Renal pelvis (tissue), 4 donors: Measurements from ENCODE around the gene IL15RA. TPM values are rescaled to one million over a fixed set of nuclear protein-coding genes. Genes with fewer than 3 reads are reported as not detected.
"Not testable (repeated sequence)": the region's sequence is repeated elsewhere in the genome, so short reads cannot be mapped to it uniquely, and the experiment has no call there.

Source experiments
- DNase-seq: peaks from one replicate; pipeline ENCODE4 v3.0.0-alpha.2; 2013
- polyA plus RNA-seq, 3 donors: library from polyadenylated mRNA; unstranded; fragments of 120-200 nt; gene quantifications; one replicate each; pipeline ENCODE4 v1.2.1, GENCODE V29; 2013; ENCODE audit not compliant: insufficient read length in 3 of 3

IL15RA gene
- polyA plus RNA-seq, 3 donors = 1.8 to 2.2 (median 1.9) TPM

- no peak for DNase-seq
These were observed 29.6 kb upstream of the IL15RA start for GRCh38 chr10:6006991-6007390.

- DNase-seq = no peak
These were observed 29.2 kb upstream of the IL15RA start for GRCh38 chr10:6006546-6006945.

GRCh38 chr10:6005856-6006395 lies 28.6 kb upstream of the IL15RA start:
- DNase-seq = no peak

GRCh38 chr10:6005161-6005804 lies 27.9 kb upstream of the IL15RA start:
- DNase-seq = not testable (repeated sequence)

GRCh38 chr10:6002809-6003510 lies 25.6 kb upstream of the IL15RA start:
- no peak for DNase-seq

- DNase-seq = no peak
These were observed 22.3 kb upstream of the IL15RA start for GRCh38 chr10:5999440-6000165.

- DNase-seq = no peak
These were observed 19.4 kb upstream of the IL15RA start for GRCh38 chr10:5996696-5997095.

- no peak for DNase-seq
These were observed 15.1 kb upstream of the IL15RA start for GRCh38 chr10:5992398-5992797.

- no peak for DNase-seq
These were observed 14.4 kb upstream of the IL15RA start for GRCh38 chr10:5991708-5992107.

GRCh38 chr10:5989756-5990155 lies 12.4 kb upstream of the IL15RA start:
- no peak for DNase-seq

- no peak for DNase-seq
These were observed 11.1 kb upstream of the IL15RA start for GRCh38 chr10:5988336-5988920.

GRCh38 chr10:5987747-5988146 lies 10.4 kb upstream of the IL15RA start:
- DNase-seq = no peak

GRCh38 chr10:5985029-5985428 lies 7.7 kb upstream of the IL15RA start:
- DNase-seq = no peak

GRCh38 chr10:5983774-5984173 lies 6.4 kb upstream of the IL15RA start:
- DNase-seq = peak; percentile 57

GRCh38 chr10:5981529-5981928 lies 4.2 kb upstream of the IL15RA start:
- DNase-seq = no peak

- no peak for DNase-seq
These were observed 817 bp upstream of the IL15RA start for GRCh38 chr10:5978230-5978489.

- DNase-seq = peak; percentile 38
These were observed 552 bp downstream of the IL15RA start for GRCh38 chr10:5976512-5977470.

- no peak for DNase-seq
These were observed 1.5 kb downstream of the IL15RA start for GRCh38 chr10:5975641-5976473.

GRCh38 chr10:5973069-5973468 lies 4.3 kb downstream of the IL15RA start:
- no peak for DNase-seq

GRCh38 chr10:5971886-5972285 lies 5.5 kb downstream of the IL15RA start:
- no peak for DNase-seq
